Thoracic aorta (tissue), 2 donors: ENCODE data around the gene RNF187. TPM values are rescaled to one million over a fixed set of nuclear protein-coding genes. Genes with fewer than 3 reads are reported as not detected.

Source experiments
- ATAC-seq: fragments of 150-250 bp; one replicate; pipeline ENCODE4 v1.8.0; 2017; ENCODE audit warnings: low read depth; ENCODE audit not compliant: insufficient number of reproducible peaks, low FRiP score
- DNase-seq: peaks from one replicate; pipeline ENCODE4 v3.0.0-alpha.2; 2020; ENCODE audit warnings: low spot score
- H3K27ac ChIP-seq, 2 donors: fragments of 200-600 bp; sonication (generic); 1 replicate in 1 of 2; 2 replicates in 1 of 2; pipeline ENCODE4 v1.5.1; 2016; ENCODE audit warnings: mild to moderate bottlenecking in 2 of 2, moderate library complexity in 2 of 2
- H3K27me3 ChIP-seq: fragments of 200-600 bp; sonication (generic); replicated peaks from 2 replicates; pipeline ENCODE4 v1.6.0; 2016; ENCODE audit warnings: mild to moderate bottlenecking; ENCODE audit not compliant: insufficient read depth
- H3K36me3 ChIP-seq: fragments of 200-600 bp; sonication (generic); one replicate; pipeline ENCODE4 v1.5.1; 2016
- H3K4me1 ChIP-seq, 2 donors: fragments of 200-600 bp; sonication (generic); 1 replicate in 1 of 2; 2 replicates in 1 of 2; pipeline versions ENCODE4 v1.5.1 to v1.6.0; 2016; ENCODE audit warnings: low read depth in 2 of 2, mild to moderate bottlenecking in 1 of 2; ENCODE audit not compliant: control insufficient read depth in 1 of 2
- H3K4me3 ChIP-seq: fragments of 200-600 bp; sonication (generic); 2 replicates; pipeline ENCODE4 v1.5.1; 2016; ENCODE audit warnings: mild to moderate bottlenecking
- H3K9me3 ChIP-seq: fragments of 200-600 bp; sonication (generic); 2 replicates; pipeline ENCODE4 v1.5.1; 2016
- CTCF ChIP-seq: fragments of 200-600 bp; sonication (generic); IDR thresholded peaks from one replicate; pipeline ENCODE4 v1.5.1; 2019; ENCODE audit warnings: antibody characterized with exemption
- total RNA-seq, 2 donors: library from RNA; depleted of rRNA; stranded (reverse); fragments of >200 nt; gene quantifications; one replicate each; pipeline versions ENCODE4 v1.1.0 to v1.2.3, GENCODE V29; 2016

The RNF187 gene
- total RNA-seq, 2 donors from 2014 or later = 35.6 to 70.1 TPM

DNA sequence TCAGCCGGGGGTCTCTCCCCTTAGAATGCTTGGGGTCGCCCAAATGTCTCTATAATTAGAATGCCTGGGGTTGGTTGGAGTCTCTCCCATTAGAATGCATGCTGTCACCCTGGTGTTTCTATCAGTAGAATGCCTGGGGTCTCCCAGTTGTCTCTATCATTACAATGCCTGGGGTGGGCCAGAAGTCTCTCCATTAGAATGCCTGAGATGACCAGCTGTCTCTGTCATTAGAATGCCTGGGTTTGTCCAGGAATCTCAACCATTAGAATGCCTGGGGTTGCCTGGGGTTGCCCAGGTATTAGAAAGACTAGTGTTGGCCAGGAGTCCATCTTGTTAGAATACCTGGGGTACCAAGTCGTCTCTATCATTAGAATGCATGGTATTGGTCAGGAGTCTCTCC, 51.6 kb downstream of the RNF187 start:
- no peak for DNase-seq
- Histone ChIP-seq H3K36me3 (no peaks in the 10 kb centered on the region), H3K4me3 (no peak overlapping the region), H3K27me3 (no peaks in the 10 kb centered on the region), H3K27ac (no peak overlapping the region), H3K9me3 (peaks cover 3% of the 10 kb centered on the region), H3K4me1 (no peaks in the 10 kb centered on the region)
- ATAC-seq = no peak
- TF ChIP-seq CTCF = no peak

DNA sequence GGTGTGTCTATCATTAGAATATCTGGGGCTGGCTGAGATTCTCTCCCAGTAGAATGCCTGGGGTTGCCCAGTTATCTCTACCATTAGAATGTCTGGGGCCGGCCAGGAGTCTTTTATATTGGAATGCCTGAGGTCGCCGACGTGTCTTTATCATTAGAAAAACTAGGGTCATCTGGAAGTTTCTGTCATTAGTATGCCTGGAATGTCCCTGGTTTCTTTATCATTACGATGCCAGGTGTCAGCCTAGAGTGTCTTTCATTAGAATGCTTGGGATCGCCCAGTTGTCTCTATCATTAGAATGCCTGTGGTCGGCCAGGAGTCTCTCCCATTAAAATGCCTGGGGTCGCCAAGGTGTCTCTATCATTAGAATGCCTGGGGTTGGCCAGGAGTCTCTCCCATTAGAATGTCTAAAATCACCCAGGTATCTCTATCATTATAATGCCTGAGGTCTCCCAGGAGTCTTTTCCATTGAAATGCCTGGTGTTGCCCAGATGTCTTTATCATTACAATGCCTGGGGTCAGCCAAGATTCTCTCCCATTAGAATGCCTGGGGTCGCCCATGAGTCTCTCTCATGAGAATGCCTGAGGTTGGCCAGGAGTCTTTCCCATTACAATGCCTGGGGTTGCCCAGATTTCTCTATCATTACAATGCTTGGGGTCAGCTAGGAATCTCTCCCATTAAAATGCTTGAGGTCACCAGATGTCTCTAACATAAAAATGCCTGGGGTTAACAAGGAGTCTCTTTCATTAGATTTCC, 53.2 kb downstream of the RNF187 start:
- no peak for TF ChIP-seq CTCF
- Histone ChIP-seq H3K4me3 (no peak overlapping the region), H3K27ac (no peak overlapping the region), H3K9me3 (peaks cover 3% of the 10 kb centered on the region), H3K36me3 (no peaks in the 10 kb centered on the region), H3K27me3 (no peaks in the 10 kb centered on the region), H3K4me1 (no peaks in the 10 kb centered on the region)
- DNase-seq = no peak
- no peak for ATAC-seq

DNA sequence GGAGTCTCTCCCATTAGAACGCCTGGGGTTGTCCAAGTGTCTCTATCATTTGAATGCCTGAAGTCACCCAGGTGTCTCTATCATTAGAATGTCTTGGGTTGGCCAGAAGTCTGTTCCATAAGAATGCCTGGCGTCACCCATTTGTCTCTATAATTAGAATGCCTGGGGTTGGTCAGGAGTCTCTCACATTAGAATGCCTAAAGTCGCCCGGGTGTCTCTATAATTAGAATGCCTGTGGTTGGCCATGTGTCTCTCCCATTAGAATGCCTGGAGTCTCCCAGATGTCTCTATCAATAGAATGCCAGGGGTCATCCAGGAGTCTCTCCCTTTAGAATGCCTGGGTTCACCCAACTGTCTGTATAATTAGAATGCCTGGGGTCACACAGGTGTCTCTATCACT, 54.5 kb downstream of the RNF187 start:
- no peak for TF ChIP-seq CTCF
- no peaks in the 10 kb centered on the region for H3K36me3 ChIP-seq
- H3K9me3 ChIP-seq = no peaks in the 10 kb centered on the region
- no peak for DNase-seq
- H3K27me3 ChIP-seq = no peaks in the 10 kb centered on the region
- no peak overlapping the region for H3K4me3 ChIP-seq
- no peak for ATAC-seq
- no peak overlapping the region for H3K27ac ChIP-seq
- H3K4me1 ChIP-seq = no peaks in the 10 kb centered on the region

- Histone ChIP-seq H3K4me3 (no peak overlapping the region), H3K27ac (no peak overlapping the region), H3K4me1 (no peaks in the 10 kb centered on the region), H3K9me3 (no peaks in the 10 kb centered on the region), H3K36me3 (no peaks in the 10 kb centered on the region), H3K27me3 (no peaks in the 10 kb centered on the region)
- ATAC-seq (no peak), DNase-seq (no peak)
- TF ChIP-seq CTCF = no peak
These were observed 55.2 kb downstream of the RNF187 start for GRCh38 chr1:228542376-228542775.

GRCh38 chr1:228542981-228543380, 55.8 kb downstream of the RNF187 start:
- no peak overlapping the region for H3K27ac ChIP-seq
- ATAC-seq = no peak

More at GRCh38 chr1:228542981-228543380, 55.8 kb downstream of the RNF187 start:
- no peak for DNase-seq
- TF ChIP-seq CTCF = no peak
- Histone ChIP-seq H3K36me3 (no peaks in the 10 kb centered on the region), H3K4me1 (no peaks in the 10 kb centered on the region), H3K4me3 (no peak overlapping the region), H3K27me3 (no peaks in the 10 kb centered on the region), H3K9me3 (no peaks in the 10 kb centered on the region)
